ENCODE measurements around the gene TNFSF12. TPM values are rescaled to one million over a fixed set of nuclear protein-coding genes. Genes with fewer than 3 reads are reported as not detected.

TNFSF12 gene
- total and polyA plus RNA-seq, 9 of the 15 experiments (the other 6 are each of a cell fraction or from before 2014, with no cell fraction given): 0.03 to 0.95 (median 0.19) TPM; not detected in 3

GRCh38 chr17:7572588-7573323, 23.9 kb downstream of the TNFSF12 start (continued):
- TF ChIP-seq ZNF592 (IDR thresholded peaks at IDR 0.05): no peak
- 0 out of 2 replicates have a peak, but pooled peaks have one; percentile 48 for TF ChIP-seq ZNF224 (CRISPR knock-in tag; IDR thresholded peaks at IDR 0.05)
- TF ChIP-seq HSF4 (CRISPR knock-in tag; IDR thresholded peaks at IDR 0.05; ENCODE audit: borderline replicate concordance): no peak
- TF ChIP-seq SP1 (CRISPR knock-in tag; IDR thresholded peaks at IDR 0.05): peak; percentile 91
- peak; percentile 96 for TF ChIP-seq ZBTB12 (CRISPR knock-in tag; IDR thresholded peaks at IDR 0.05)
- TF ChIP-seq ARID4B (CRISPR knock-in tag; IDR thresholded peaks at IDR 0.05): peak; percentile 22; the same call in 1 of the 2 replicates
- peak; percentile 93 for TF ChIP-seq CREB1 (IDR thresholded peaks at IDR 0.05)
- peak; percentile 94 for TF ChIP-seq CREB1 (CRISPR knock-in tag; IDR thresholded peaks at IDR 0.05)
- peak; percentile 99 for TF ChIP-seq RBM22 (IDR thresholded peaks at IDR 0.05; ENCODE audit: low read depth, low read length, poor library complexity, severe bottlenecking)
- peak; percentile 63; the same call in 1 of the 2 replicates for TF ChIP-seq ZBTB7A (IDR thresholded peaks at IDR 0.05; ENCODE audit: borderline replicate concordance, control insufficient read depth, low read depth, low read length)
- peak; percentile 99; the same call in 1 of the 2 replicates for TF ChIP-seq RBM14 (IDR thresholded peaks at IDR 0.05; ENCODE audit: borderline replicate concordance, insufficient read depth, low read depth, low read length)
- TF ChIP-seq SMARCC2 (IDR thresholded peaks at IDR 0.05; ENCODE audit: low read depth): no peak
- TF ChIP-seq SFPQ (IDR thresholded peaks at IDR 0.05; ENCODE audit: low read depth, low read length): no peak
